Activated CD4-positive, alpha-beta T cell treated with anti-CD3 and anti-CD28 coated beads, Interleukin-2, amount 50 U/mL, for 48 hours (primary cell): ENCODE measurements around the gene CHN2.
"Not testable (repeated sequence)": the region's sequence is repeated elsewhere in the genome, so short reads cannot be mapped to it uniquely, and the experiment has no call there.

Experiments used
- DNase-seq, 2 experiments: peaks; one replicate each; pipeline ENCODE4 v3.0.0-alpha.2; 2020

Gene CHN2

GRCh38 chr7:29511337-29511736 lies 316.8 kb downstream of the CHN2 start:
- DNase-seq = no peak

GRCh38 chr7:29511851-29512250 lies 317.3 kb downstream of the CHN2 start:
- no peak for DNase-seq

- no peak for DNase-seq
These were observed 321.9 kb downstream of the CHN2 start for GRCh38 chr7:29516491-29516890.

- DNase-seq = no peak
These were observed 324.0 kb downstream of the CHN2 start for GRCh38 chr7:29518616-29519015.

GRCh38 chr7:29523728-29524127 lies 329.2 kb downstream of the CHN2 start:
- DNase-seq = no peak

GRCh38 chr7:29527505-29528108 lies 333.0 kb downstream of the CHN2 start:
- DNase-seq = no peak

GRCh38 chr7:29528526-29528925 lies 334.0 kb downstream of the CHN2 start:
- DNase-seq = not testable (repeated sequence)
